Epithelial cell of proximal tubule (primary cell): Measurements from ENCODE around the gene ASF1B. TPM values are rescaled to one million over a fixed set of nuclear protein-coding genes. Genes with fewer than 3 reads are reported as not detected.

Source experiments
- DNase-seq: peaks from one replicate; pipeline ENCODE4 v3.0.0-alpha.2; 2011; ENCODE audit warnings: low read depth
- H3K4me3 ChIP-seq: 2 replicates; pipeline ENCODE4 v1.5.1; 2011; ENCODE audit warnings: low read depth, mild to moderate bottlenecking, low read length
- total RNA-seq: library from RNA; depleted of rRNA; stranded (reverse); fragments of >200 nt; gene quantifications from 2 replicates; pipeline ENCODE4 v1.2.3, GENCODE V29; 2015
- TF ChIP-seq, protein P1 (sequence below): conservative IDR thresholded peaks from 2 replicates; pipeline ENCODE4 v1.5.1; 2012; ENCODE audit warnings: low read depth, mild to moderate bottlenecking, low read length

The ASF1B gene
- total RNA-seq, 1 donor from 2014 or later, result 74.0 TPM

DNA sequence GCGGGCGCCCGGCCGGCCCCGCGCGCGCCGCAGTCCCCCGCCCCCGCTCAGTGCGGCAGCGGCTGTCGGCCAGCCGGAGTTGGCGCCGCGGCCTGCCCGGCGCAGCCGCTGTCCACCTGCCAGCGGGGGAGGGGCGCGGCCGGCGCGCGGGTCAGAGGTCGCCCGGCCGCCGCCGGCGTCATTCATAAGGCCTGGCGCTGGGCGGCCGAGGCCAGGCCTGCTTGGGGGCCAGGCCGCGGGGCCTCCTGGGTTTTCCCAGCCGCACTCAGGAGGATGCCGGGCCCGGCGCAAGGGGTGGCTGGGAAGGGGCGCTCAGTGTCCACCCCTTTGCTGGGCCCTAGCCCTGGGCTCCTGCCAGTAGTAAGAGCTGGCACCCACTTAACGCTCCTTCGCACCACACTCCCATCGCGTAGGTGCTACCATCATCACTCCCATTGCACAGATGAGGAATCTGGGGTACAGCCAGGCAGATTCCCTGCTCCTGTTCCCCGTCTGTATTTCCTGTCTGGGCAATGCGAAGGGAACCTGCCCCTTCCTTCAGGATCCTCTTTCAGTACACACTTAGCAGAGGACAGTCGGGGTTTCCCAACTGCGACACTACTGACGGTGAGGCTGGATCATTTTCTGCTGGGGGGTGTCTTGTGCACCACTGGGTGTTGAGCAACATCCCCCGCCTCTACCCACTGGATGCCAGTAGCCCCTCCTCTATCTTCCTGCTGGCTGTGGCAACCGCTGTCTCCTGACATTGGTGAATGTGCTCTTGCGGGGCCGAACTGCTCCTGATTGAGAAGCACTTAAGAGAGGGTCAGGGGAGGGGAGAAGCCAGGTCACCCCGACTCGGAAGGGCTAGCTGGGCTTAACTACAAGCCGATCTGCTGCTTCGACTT lies 18.0 kb downstream of the ASF1B start:
- H3K4me3 ChIP-seq, result peak overlapping the region; percentile 61
- DNase-seq, result no peak
- TF ChIP-seq, protein P1, sequence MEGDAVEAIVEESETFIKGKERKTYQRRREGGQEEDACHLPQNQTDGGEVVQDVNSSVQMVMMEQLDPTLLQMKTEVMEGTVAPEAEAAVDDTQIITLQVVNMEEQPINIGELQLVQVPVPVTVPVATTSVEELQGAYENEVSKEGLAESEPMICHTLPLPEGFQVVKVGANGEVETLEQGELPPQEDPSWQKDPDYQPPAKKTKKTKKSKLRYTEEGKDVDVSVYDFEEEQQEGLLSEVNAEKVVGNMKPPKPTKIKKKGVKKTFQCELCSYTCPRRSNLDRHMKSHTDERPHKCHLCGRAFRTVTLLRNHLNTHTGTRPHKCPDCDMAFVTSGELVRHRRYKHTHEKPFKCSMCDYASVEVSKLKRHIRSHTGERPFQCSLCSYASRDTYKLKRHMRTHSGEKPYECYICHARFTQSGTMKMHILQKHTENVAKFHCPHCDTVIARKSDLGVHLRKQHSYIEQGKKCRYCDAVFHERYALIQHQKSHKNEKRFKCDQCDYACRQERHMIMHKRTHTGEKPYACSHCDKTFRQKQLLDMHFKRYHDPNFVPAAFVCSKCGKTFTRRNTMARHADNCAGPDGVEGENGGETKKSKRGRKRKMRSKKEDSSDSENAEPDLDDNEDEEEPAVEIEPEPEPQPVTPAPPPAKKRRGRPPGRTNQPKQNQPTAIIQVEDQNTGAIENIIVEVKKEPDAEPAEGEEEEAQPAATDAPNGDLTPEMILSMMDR, result no peak

- TF ChIP-seq, protein P1, result no peak
- H3K4me3 ChIP-seq, result peak within 1 kb of the TSS; percentile 77
- peak; percentile 63 for DNase-seq
These were observed 18.7 kb downstream of the ASF1B start, which contains the start of gene PRKACA for GRCh38 chr19:14117668-14118164. PRKACA (minus strand) TSS chr19:14117762; CDS start chr19:14117547, 215 bp downstream.

DNA sequence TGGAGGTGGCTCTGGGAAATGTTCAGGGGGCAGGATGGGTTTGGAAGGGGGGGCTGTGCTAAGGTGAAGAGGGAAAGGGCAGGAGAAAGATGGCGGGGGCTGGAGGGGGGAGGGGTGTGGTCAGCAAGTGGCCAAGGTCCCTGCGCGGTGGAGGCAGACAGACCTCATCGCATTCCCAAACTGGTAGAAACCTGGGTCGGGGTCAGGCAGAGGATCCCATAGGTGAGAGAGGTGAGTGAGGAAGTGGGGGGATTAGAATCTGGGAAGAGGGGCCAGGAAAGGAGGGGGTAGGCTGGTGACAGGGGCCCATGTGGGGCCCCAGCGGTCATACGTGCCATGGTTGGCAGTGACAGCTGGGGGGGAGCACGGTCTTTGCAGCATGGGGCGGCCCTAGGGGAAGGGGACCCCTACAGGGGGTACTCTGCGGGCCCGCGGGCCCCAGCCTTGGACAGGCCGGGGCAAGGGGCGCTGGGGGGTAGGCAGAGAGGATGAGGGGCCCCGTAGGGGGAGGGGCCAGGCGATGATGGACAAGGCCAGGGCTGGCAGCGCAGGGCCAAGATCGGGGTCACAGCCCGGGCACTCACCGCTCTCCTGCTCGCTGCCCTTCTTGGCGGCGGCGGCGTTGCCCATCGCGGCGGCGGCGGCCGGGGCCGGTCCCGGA lies 19.3 kb downstream of the ASF1B start:
- TF ChIP-seq, protein P1, result no peak
- peak overlapping the region; percentile 77 for H3K4me3 ChIP-seq
- no peak for DNase-seq

DNA sequence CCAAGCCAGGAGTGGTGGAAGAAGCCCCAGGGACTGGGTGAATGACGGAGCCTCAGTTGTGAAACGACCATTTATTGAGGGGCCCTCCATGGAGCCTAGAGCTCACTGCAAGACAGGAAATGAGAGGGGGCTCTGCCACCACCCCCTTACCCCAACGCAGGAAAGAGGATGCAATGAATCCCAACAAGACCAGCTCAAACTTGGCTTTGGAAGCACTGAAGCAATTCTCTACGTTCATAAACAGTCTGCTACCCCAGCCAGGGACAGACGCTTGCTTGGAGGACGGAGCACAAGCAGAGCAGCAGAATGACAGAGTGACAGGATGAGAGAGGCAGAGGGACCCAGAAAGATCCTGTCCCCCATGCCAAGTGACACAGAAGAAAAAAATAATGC lies 19.9 kb downstream of the ASF1B start:
- peak overlapping the region; percentile 77 for H3K4me3 ChIP-seq
- no peak for DNase-seq
- TF ChIP-seq, protein P1, result no peak

DNA sequence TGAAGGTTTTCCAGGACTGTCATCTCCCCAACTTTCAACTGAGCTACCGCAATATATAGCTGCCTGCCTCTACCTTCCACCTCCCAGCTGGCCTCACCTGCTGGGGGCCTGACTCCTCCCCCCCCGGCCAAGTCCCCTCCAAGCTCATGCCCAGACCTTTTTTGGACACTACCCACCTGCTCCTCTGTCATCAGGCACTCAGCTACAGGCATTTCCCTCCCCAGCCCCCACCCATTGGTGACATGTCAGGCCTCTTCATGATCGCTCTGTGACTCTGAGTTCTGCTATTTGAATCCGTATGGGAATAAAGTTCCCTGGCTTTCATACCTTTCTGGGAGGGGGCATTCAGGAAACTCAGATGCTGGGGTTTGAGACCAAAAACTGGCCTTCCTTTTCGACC lies 20.6 kb downstream of the ASF1B start:
- H3K4me3 ChIP-seq, result peak overlapping the region; percentile 77
- TF ChIP-seq, protein P1, result no peak
- no peak for DNase-seq

GRCh38 chr19:14114854-14115253 lies 21.5 kb downstream of the ASF1B start:
- no peak overlapping the region for H3K4me3 ChIP-seq
- DNase-seq, result no peak
- TF ChIP-seq, protein P1, result peak; percentile 60
